ENCODE measurements around the gene KRT8. TPM values are rescaled to one million over a fixed set of nuclear protein-coding genes. Genes with fewer than 3 reads are reported as not detected.
"Not testable (repeated sequence)": the region's sequence is repeated elsewhere in the genome, so short reads cannot be mapped to it uniquely, and the experiment has no call there.

Gene KRT8
- total RNA-seq, 1 experiment from 2014 or later: 1,655 TPM

GRCh38 chr12:52884526-52885293, 20.2 kb downstream of the KRT8 start:
- H2AFZ ChIP-seq (ENCODE audit: low read depth, low read length, poor library complexity, severe bottlenecking): peak overlapping the region; percentile 94
- no peaks in the 10 kb centered on the region for H3K9me3 ChIP-seq (ENCODE audit: control insufficient read depth in 1 of 2, insufficient read depth in 1 of 2, low read depth in 1 of 2, low read length in 2 of 2)
- H3K9ac ChIP-seq (ENCODE audit: low read length): peak overlapping the region; percentile 34
- no peak overlapping the region for H3K4me3 ChIP-seq (replicated peaks in 1 of 2; ENCODE audit: low read depth in 1 of 2, low read length in 2 of 2)
- H3K9me2 ChIP-seq (ENCODE audit: insufficient read depth): no peaks in the 10 kb centered on the region
- no peaks in the 10 kb centered on the region for H3K27me3 ChIP-seq (ENCODE audit: insufficient read depth, low read length)
- DNase-seq (ENCODE audit: low read depth, low spot score) (no peak), ATAC-seq (peak; percentile 85)
- peaks cover 16 to 35% of the 10 kb centered on the region in 2 experiments; a peak in 3 of 4 replicates for H3K4me1 ChIP-seq (ENCODE audit: control insufficient read depth in 1 of 2, insufficient read depth in 2 of 2, low read length in 2 of 2)
- peak; percentile 87 to 99 (median 97) for TF ChIP-seq CTCF (IDR thresholded peaks at IDR 0.05 in 2 of 3, conservative IDR thresholded peaks at IDR 0.05 in 1 of 3; ENCODE audit: borderline replicate concordance in 1 of 3, insufficient read depth in 1 of 3, low read depth in 2 of 3, low read length in 2 of 3)
- TF ChIP-seq ELF1 (IDR thresholded peaks at IDR 0.05; ENCODE audit: borderline replicate concordance, low read depth): no peak
- TF ChIP-seq RAD21 (IDR thresholded peaks at IDR 0.05; ENCODE audit: low read depth): peak; percentile 100
- TF ChIP-seq YY1 (IDR thresholded peaks at IDR 0.05; ENCODE audit: extremely low read depth, insufficient replicate concordance, low read depth, low read length): peak; percentile 9
- TF ChIP-seq CBX3 (IDR thresholded peaks at IDR 0.05; ENCODE audit: low read depth): peak; percentile 28; the same call in 1 of the 2 replicates
- no peak for TF ChIP-seq SP1 (IDR thresholded peaks at IDR 0.05; ENCODE audit: low read depth)
- H3K36me3 ChIP-seq (ENCODE audit: control insufficient read depth in 1 of 2, insufficient read depth in 2 of 2, low read length in 2 of 2): no peaks in the 10 kb centered on the region
- H3K27ac ChIP-seq (ENCODE audit: low read depth, low read length): no peak overlapping the region
- POLR2A ChIA-PET: interaction anchor here (1.0 to 3.1 kb wide), 9 partner anchors 10 to 169 kb away, joined by 3 to 50 read pairs (median 5); partner anchors contain the start of genes EIF4B and KRT8
- intact Hi-C loops (cut with micrococcal nuclease): loop anchor here (1.0 kb wide), 2 partner anchors 92 to 97 kb away; no protein-coding TSS in a partner anchor
- CTCF ChIA-PET: interaction anchor here (0.9 to 9.5 kb wide), 33 partner anchors 9 to 747 kb away, joined by 3 to 370 read pairs (median 5); partner anchors contain the start of genes EIF4B and KRT8
- no peaks in the 10 kb centered on the region for H3K79me2 ChIP-seq (ENCODE audit: insufficient read depth, low read length)
- BruUV-seq (replicated peaks): no TSS peak
- H3K4me2 ChIP-seq (ENCODE audit: low read length): peak overlapping the region; percentile 41
- H4K20me1 ChIP-seq (ENCODE audit: insufficient read depth): no peaks in the 10 kb centered on the region
- RAD21 ChIA-PET (ENCODE audit: low non-redundant PET in 1 of 2, low total read pairs in 2 of 2, uncharacterized antibody in 2 of 2, unreplicated experiment in 2 of 2): interaction anchor here (0.6 to 5.0 kb wide), 16 partner anchors 11 to 737 kb away, joined by 3 to 90 read pairs (median 4); partner anchors contain the start of gene KRT8 (in 2 of the 2)

DNA sequence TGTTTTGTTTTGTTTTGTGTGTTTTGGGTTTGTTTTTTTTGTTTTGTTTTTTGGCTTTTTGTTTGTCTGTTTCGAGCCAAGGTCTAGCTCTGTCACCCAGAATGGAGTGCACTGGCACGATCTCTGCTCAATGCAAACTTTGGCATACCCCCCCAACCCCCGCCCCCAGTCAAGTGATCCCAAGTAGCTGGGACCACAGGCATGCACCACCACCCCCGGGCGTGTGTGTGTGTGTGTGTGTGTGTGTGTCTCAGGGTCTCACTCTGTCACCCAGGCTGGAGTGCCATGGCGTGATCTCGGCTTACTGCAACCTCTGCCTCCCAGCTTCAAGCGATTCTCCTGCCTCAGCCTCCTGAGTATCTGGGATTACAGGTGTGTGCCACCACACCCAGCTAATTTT, 24.4 kb downstream of the KRT8 start:
- H3K36me3 ChIP-seq (ENCODE audit: control insufficient read depth in 1 of 2, insufficient read depth in 2 of 2, low read length in 2 of 2); H3K9me2 ChIP-seq (ENCODE audit: insufficient read depth); H3K27me3 ChIP-seq (ENCODE audit: insufficient read depth, low read length); BruUV-seq (replicated peaks); H3K27ac ChIP-seq (ENCODE audit: low read depth, low read length); ATAC-seq; H3K79me2 ChIP-seq (ENCODE audit: insufficient read depth, low read length); H3K9me3 ChIP-seq (ENCODE audit: control insufficient read depth in 1 of 2, insufficient read depth in 1 of 2, low read depth in 1 of 2, low read length in 2 of 2); DNase-seq (ENCODE audit: low read depth, low spot score); H4K20me1 ChIP-seq (ENCODE audit: insufficient read depth): not testable (repeated sequence)
- CTCF ChIA-PET: interaction anchor here (0.7 to 8.9 kb wide), 24 partner anchors 9 to 759 kb away, joined by 3 to 140 read pairs (median 10); partner anchors contain the start of genes EIF4B and KRT8
- RAD21 ChIA-PET (ENCODE audit: low non-redundant PET in 1 of 2, low total read pairs in 2 of 2, uncharacterized antibody in 2 of 2, unreplicated experiment in 2 of 2): interaction anchor here (0.8 to 3.0 kb wide), 13 partner anchors 10 to 740 kb away, joined by 3 to 19 read pairs (median 6); no protein-coding TSS in a partner anchor
- H3K4me3 ChIP-seq (replicated peaks in 1 of 2; ENCODE audit: low read depth in 1 of 2, low read length in 2 of 2): 0 out of 4 replicates have a peak overlapping the region, but pooled peaks of 1 of the 2 experiments have one; percentile 49
- peak overlapping the region; percentile 84 for H3K4me2 ChIP-seq (ENCODE audit: low read length)
- POLR2A ChIA-PET: interaction anchor here (0.7 to 4.8 kb wide), 4 partner anchors 24 to 740 kb away, joined by 3 to 40 read pairs (median 4); partner anchors contain the start of gene KRT8
- peaks cover 31 to 61% of the 10 kb centered on the region in 2 experiments for H3K4me1 ChIP-seq (ENCODE audit: control insufficient read depth in 1 of 2, insufficient read depth in 2 of 2, low read length in 2 of 2)
- H3K9ac ChIP-seq (ENCODE audit: low read length): peak overlapping the region; percentile 44; the same call in 1 of the 2 replicates
- peak overlapping the region; percentile 92 for H2AFZ ChIP-seq (ENCODE audit: low read depth, low read length, poor library complexity, severe bottlenecking)
- intact Hi-C loops (cut with micrococcal nuclease): loop anchor here (1.0 kb wide), 2 partner anchors 489 to 508 kb away; no protein-coding TSS in a partner anchor
